Measurements from ENCODE around the gene MAP3K5.

The MAP3K5 gene

DNA sequence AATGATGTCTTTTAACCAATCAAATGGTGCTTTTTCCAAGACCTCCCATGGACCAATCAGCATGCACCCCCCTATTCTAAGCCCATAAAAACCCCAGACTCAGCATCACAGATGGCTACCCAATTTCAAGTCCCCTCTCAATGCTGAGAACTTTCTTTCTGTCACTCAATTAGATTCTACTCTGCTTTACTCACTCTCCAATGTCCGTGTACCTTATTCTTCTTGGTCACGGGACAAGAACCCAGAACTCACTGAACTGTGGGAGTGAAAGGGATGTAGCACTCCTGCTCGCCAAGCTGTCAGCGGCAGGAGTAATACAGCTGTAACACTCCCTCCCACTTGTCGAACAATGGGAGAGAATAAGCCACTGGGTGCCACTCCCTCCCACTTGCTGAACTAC, 221.2 kb downstream of the MAP3K5 start:
- no peak for DNase-seq (ENCODE audit: low read depth)

DNA sequence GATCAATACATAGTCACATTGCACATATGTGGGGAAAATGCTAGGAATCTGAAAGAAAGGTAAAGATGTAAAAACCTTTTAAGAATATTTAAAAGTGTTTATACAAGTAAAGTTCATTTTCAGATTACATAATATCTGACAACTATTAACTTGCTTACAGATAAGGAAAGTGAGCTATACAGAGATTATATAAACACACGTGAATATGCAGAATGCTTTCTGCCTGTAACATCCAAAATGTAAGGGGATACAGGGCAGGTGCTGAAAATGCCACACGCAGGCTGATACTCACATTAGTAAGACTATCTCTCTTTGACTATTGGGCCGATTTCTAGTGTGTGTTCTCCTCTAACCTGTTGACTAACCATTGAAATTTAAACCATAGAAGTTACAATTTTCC, 224.1 kb downstream of the MAP3K5 start:
- DNase-seq (ENCODE audit: low read depth): no peak

DNA sequence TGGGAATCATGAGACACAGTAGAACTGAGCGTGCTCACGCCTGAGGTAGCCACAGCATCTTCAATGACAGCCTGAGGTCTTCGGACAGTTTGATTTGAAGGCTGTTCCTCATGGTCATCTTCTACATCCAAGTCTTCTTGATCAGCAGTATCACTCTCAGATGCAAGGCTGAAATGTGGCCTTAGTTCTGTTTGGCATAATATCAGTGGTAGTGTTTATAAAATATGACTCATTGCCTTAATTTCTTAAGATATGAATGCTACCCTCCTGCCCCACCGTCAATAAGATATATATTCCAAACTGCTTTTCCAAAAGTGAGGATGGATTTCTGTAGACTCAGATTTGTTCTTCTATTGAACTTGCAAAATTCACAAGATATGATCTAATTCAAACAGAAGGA, 224.6 kb downstream of the MAP3K5 start:
- no peak for DNase-seq (ENCODE audit: low read depth)

DNA sequence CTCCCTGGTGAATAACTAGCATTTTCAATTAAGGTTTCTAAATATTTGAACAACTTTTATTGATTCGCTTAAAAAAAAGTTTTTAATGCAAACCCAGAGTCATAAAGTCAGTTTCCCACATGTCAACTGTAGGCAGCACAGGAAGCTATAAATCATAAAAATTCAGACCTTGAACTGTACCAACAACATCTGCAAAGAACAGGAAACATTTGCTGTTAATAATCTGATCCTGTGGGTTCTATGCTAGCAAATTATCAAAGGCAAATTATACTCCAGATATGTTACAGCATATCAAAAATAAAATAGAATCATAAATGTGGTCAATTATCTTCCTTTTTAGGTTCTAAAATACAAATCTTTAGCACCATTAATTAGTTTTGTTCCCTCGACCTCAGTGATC, 225.4 kb downstream of the MAP3K5 start:
- no peak for DNase-seq (ENCODE audit: low read depth)

DNA sequence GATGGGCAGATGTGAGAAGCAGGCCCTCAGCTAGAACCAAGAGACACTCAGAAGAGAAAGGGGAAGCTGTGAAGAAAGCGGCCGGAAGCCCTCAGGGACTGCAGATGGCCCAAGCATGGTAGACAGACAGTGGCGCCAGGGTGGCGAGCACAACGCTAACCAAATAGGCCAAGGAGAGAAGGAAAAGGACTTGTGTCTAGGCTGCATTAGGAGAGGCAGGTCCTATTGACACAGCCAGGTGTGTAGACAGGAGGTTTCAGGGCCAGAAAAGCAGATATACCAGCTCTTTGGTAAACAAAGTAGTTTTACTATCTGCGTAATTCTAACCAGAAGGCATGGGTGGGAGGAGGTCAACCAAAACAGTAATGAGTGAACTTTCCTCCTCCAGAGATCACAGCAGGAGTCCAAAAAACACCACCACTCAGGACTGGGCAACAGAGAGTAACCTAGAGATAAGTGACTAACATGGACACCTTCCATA, 226.2 kb downstream of the MAP3K5 start:
- DNase-seq (ENCODE audit: low read depth): no peak

DNA sequence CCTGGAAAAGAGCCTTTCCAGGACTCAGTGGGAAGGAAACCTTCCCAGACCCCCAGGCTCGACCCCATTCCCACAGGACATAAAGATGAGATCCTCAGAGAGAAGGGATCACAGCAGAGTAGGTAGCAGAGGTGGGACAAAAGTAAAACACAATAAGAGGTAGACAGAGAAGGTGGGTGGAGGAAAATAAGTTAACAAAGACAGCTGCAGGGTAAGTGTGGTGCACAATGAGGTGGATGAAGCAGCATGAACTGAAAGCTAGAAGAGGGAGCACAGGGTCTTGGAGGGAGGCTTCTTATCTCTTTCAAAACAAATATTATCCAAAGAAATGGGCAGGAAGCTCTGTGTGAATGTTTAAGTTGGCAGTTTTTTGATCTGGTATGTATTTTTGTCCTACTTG, 228.1 kb downstream of the MAP3K5 start:
- DNase-seq (ENCODE audit: low read depth): no peak

DNA sequence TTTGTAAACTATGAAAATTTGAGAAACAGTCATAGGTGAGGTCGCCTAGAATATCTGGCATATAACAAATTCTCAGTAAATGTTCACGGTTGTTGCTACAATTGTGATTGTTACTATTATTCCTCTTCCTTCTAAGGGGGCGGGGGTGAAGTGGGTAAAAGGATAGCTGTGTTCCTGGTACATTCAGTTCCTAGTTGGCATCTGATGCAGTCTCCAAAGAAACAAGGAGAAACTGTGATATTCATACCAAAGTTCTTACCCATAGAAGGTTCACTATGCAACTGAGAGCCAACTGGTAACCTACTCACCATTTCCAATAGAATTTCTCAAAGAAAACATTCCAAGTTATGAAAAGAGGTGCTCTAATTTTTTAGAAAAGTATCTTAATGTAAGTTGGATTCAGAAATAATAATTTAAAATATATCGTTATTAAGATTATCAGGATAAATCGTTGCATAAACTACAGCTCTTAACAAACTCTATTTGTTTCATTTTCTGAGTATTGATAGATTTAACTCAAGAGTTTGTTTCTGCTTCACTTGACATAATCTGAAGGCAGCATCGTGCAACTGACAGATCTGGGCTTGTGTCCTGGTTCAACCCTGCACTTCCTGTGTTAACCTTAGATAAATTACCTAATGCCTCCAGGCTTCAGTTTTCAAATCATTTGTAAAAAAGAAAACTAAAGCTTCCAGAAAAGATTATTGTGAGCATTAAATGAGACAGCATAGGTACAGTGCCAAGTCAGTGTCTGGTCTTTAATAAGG, 228.7 kb downstream of the MAP3K5 start:
- DNase-seq (ENCODE audit: low read depth): no peak

DNA sequence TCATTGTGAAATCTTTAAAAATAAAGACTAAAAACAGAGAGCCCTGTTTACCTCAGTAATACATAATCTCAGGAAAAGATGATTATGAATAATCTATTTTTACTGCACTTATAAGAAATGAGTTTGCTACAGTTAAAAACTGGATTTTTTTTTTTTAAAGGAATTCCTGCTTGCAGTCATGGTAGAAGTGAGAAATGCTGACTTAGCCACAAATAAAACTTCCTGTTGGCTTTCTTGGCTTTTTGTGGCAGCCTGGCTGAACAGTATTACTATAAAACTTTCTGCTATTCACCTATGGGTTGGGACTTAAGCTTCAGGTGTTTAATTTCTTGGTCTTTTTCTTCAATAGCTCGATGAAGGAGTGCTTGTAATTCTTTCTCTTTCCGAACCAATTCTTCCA, 230.1 kb downstream of the MAP3K5 start:
- DNase-seq (ENCODE audit: low read depth): no peak

DNA sequence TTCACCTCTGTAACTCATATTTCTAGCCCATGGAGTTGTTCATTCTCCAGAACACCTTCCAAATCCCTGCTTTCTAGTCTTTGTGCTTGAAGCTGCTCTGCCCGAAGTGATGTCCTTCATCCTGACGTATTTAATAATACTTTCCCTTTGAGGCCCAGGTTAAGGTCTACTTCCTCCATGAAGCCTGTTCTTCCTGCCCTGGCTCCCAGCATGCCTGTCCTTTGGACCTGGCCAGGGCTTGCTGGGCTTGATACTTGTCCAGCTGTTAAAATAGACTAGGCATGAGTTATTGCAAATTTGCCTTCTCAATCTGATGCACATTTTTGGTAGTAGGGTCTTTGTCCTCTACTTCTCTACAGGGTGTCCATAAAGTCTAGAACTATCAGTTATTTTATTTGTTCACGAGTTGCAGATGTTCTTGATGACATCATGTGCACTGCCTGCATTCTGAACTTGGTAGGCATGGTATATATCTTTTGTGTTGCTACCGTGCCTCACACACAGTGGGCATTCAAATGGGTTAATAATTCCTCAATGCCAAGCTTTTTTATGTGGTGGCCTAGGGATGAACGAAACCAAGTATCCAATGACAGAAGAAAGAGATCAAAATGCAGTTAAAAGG, 239.0 kb downstream of the MAP3K5 start:
- DNase-seq (ENCODE audit: low read depth): no peak

DNA sequence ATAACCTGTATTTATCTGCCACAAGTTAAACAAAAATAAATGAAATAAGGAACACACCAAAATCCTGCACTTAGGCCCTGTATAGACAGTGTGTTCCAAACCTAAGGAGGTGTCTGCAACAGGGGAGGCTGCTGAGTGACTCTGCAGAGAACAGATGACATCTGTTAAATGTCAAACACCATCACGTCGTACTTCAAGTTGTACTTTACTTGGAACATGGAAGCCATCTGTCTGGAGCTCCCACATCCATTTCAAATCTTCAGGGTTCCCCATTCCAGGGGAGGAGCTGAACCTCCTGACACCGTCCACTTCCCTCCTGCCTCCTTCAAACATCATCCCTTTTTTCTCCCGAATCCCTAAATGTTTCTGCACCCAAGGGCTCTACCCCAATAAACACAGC, 240.2 kb downstream of the MAP3K5 start:
- DNase-seq (ENCODE audit: low read depth): no peak

DNA sequence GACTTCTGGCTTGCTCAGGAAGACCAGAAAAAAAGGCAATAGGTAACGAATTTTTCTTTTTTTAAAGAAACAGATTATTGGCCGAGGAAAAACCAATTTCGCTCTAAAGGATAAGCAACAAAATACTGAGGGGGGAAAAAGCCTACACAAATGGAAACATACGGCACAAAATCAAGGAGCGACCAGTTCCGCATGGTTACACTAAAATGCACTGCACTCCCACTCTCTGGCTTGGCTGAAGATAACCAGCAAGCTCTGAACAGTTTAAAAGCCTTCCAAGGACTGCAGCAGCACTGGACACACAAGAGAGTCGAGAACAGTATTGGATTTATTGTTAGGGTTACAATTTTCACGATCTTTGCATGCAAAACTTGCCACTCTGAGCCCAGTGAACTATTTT, 241.2 kb downstream of the MAP3K5 start:
- DNase-seq (ENCODE audit: low read depth): no peak

DNA sequence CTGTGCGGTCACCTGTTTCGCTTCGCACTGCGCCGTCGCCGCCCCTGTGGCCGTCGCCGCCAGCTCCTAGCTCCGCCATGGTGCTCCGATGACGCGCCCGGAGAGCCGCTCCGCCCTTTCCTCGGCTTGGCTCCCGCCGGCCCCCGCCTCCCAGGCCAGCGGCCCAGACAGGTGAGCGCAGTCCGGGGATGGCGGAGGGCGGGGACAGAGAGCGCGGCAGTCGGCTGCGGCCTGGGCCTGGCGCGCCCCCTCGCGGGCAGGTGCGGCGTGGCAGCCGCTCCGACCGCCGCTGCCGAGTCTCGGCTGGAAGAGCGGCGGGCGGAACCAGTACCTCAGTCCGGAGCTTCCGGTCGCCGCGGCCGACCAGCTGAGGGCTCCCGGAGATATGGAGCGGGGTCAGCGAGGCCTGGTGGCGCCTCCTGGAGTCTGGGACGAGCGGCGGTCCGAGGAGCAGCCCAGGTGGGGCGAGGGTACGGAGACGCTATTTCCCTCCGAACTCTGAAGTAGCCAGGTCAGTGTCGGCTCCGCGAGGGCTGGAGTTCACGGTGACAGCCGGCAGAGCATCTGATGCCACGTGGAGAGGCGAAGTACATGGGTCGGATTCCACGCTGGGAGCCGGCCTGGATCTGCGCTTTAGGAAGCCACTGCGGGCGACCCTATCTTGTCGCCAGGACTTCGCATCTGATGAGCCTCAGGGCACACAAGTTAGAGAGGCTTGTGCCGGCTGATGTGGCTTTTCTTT, 241.8 kb downstream of the MAP3K5 start, which contains the start of gene MAP7:
MAP7 (minus strand) TSS at position 93 of the 742 bp plus-strand sequence; CDS start at position 79, 14 bp downstream.
- DNase-seq (ENCODE audit: low read depth): peak; percentile 46

DNA sequence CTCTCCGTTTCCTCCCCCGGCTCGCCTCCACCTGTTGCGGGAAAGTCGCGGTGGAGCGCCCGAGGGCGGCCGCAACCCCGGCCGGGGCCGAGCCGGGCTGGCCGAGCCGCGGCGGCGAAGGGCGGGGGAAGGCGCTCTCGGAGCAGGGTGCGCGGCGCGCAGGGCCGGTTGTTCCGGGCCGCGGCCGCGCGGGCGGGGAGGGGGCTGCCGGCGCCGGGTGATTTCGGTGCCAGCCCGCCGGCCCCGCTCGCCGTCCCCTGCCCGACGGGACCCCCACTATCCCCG, 242.3 kb downstream of the MAP3K5 start:
- DNase-seq (ENCODE audit: low read depth): no peak

DNA sequence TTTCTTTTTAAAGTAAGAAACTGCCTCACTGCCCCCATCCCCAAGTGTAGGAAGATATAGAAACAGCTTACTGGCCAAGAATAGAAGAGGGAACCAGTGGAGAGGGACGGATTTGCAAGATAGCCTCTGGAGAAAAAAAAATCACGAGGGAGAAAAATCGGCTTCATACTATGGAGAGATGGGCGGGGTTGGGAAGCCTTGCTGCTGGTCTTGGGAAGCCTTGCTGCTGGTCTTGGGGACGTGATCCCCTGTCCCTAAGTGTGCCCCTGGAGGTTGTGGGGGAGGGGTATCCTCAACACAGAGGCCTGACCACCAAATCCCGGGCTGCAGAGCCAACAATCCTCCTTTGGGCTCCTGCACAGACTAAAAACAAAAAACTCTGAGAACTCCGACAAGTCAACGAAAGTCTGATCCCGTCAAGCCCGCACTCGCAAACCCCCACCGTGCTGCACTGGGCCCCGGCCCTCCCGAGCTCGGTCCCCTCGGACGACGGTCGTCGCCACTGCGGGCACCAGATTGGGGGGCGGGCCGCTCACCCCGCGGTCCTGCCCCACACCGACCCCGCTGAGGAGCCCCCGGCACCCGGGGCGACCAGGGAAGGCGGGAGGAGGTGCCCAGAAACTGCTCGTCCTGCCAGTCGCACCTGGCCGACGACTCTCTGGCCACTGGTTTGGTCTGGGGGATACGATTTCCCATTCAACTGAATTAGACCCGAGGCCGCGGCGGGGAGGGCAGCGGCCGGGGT, 242.8 kb downstream of the MAP3K5 start:
- DNase-seq (ENCODE audit: low read depth): no peak

DNA sequence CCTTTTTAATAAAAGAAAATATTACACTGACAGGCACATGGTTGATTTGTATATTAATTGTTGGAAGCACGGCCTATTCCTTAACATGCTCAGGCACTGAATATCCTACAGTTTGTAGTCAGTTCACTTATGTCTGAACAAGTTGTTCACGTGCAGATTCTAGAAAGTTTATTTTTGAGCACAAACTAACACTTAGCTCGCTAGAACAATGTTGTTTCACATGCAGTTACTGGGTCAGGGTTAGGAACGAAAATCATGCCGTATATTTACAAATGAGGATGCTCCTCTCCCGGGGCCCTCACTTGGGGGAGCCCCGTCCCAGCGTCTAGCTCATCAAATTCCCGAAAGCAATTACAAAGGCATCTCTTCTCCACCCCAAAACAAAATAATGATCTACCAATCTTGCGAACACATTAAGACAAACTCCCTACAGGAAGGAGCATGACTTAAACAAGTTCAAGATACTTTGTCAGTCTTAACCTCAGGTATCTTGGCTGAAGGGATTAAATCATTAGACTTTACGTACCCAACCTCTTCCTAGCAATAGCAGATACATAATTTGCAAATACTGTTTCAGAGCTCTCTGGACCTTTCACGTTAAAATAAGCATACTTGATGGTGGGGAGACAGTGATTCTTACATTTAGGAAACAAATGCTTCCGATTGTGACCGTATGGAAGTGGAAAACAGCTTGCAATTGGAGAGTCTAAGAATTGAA, 243.5 kb downstream of the MAP3K5 start:
- no peak for DNase-seq (ENCODE audit: low read depth)

DNA sequence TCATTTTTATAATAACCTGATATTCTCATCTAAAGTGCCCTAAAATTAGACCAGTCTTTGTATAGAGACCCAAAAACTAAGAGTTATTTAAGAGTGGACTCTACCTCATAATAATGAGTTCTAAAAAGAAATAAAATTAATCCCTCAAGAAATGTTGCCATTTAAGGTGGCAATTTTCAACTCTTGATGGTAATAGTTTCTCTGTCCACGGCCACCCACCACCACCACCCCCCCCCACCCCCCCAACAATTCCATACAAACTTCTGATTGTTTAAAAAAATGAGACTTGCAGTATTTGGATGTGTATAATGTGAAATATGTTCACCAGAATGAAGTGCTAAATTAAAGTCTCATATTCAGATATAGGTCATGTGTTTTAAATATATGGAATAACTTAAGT, 244.4 kb downstream of the MAP3K5 start:
- DNase-seq (ENCODE audit: low read depth): no peak

DNA sequence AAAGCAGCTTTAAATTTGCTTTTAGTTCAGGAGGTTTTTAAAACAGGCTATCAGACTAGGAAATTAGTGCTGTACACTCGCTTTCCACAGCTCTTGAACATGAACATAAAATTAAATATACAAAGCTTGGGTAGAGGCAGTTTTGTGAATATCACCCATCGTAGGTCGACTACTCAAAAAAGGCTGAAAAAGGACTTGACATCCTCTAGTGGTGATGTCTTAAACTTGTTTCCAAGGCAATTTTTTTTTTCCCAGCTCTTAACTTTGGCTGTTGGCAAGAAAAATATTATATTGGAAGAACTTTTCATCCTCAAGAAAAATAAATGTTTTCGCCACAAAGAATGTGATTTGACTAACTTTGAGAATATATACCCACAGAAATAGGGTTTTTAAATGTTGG, 244.9 kb downstream of the MAP3K5 start:
- DNase-seq (ENCODE audit: low read depth): no peak

DNA sequence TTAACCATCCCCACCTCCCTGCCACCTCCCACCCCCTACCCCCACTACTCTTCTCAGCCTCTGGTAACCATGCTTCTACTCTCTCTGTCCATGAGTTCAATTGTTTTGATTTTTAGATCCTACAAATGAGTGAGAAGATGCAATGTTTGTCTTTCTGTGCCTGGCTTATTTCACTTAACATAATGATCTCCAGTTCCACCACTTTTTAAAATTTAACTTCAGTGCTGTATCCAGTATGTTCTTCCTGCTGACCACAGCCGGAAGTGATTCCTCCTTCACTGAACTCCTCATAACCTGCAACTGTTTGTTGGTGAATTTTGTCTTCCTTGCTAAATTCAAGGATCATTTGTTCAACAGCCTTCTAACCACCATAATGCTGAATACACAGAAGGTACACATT, 245.9 kb downstream of the MAP3K5 start:
- no peak for DNase-seq (ENCODE audit: low read depth)

DNA sequence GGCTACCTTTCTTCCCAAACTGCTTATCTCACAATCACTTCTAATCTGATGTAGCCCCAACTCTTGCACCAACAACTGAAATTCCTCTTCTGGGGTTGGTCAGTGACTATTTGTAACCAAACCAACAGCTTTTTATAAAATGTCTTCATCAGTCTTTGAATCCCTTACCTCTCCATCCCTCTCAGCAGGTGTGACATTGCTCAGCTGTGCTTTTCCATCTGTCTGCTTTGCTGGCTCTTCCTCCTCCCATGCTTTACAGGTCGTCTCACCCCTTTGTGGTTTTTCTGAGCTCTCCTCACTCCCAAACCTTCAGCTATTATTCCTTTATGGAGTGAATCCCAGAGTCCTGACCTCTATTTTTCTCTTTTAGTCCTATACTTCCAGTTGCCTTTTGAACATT, 248.0 kb downstream of the MAP3K5 start:
- DNase-seq (ENCODE audit: low read depth): no peak

DNA sequence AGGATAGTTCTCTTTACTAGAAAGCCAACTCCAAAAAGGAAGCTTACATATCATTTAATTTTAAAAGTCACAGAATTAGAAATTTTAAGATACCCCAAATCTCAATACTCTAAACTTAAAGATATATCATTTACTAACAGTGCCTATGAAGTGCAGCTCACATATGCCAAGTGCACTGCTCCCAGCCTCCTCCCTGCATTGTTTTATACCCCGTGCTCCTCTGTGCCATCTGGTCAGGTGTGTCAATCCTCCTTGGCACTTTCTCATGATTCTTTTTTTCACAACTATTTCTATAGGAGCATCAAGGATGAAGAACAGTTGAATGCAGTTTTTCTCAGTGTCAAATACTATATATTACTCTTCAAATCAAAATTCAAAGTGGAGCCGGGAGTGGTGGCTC, 250.9 kb downstream of the MAP3K5 start:
- no peak for DNase-seq (ENCODE audit: low read depth)

DNA sequence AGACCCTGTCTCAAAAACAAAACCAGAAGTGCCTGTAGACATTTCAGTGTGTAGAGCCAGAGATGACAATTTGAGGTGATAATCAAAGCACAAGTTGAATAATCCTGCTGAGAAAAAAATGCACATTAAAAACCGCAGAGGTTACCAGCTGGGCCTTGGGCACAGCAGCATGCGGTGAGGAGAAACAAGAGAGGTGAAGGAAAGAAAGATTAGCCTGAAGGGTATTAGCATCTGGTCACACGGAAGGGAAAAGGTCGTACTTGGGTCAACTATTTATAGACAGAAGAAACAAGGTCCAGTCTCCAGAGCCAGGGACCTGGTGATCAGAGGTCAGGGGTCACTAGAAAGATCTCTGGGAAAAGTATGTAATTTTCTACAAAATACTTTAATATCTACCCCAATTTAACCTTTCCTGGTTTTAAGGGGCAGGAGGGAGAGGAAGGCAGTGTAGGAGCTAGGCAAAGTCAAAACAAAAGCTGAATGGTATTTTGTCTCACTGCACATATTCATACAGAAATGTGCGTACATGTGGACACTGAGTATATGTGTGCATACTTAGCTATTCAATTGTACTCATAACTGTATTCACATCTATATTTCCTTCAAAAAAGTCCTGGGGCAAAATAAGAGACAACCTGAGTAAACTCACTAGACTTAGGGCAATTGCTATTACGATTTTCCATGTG, 252.2 kb downstream of the MAP3K5 start:
- no peak for DNase-seq (ENCODE audit: low read depth)
